Panc1 (cell line): Measurements from ENCODE around the gene GKN1. TPM values are rescaled to one million over a fixed set of nuclear protein-coding genes. Genes with fewer than 3 reads are reported as not detected.
A peak's percentile ranks its signal among the peaks of the same experiment; 100 is the strongest.

ENCODE experiments used
- ATAC-seq: fragments of 200-7000 bp; cut with Tn5 transposase; 2 replicates; pipeline ENCODE4 v1.9.1; 2020; ENCODE audit warnings: mild to moderate bottlenecking, moderate library complexity
- BruUV-seq: library from RNA; stranded (reverse); fragments of 400-500 nt; replicated peaks from 2 replicates; lab custom pipeline; 2021; lab: Mats Ljungman, UMichigan
- CTCF ChIA-PET: fragments of 300-600 bp; sonication (Branson Sonifier 250); formaldehyde crosslinking; loops from one replicate; lab custom pipeline; 2022; ENCODE audit warnings: antibody characterized with exemption; lab: Charles Lee
- POLR2A ChIA-PET: fragments of 300-600 bp; sonication (Branson Sonifier 250); formaldehyde crosslinking; loops from one replicate; lab custom pipeline; 2022; ENCODE audit warnings: antibody characterized with exemption; lab: Charles Lee
- DNase-seq: peaks from one replicate; pipeline ENCODE4 v3.0.0-alpha.2; 2010; ENCODE audit warnings: low read depth, low spot score
- H3K27ac ChIP-seq: 2 replicates; pipeline ENCODE4 v1.5.1; 2011; ENCODE audit warnings: mild to moderate bottlenecking, low read length, inconsistent platforms
- H3K27me3 ChIP-seq: fragments of 200-500 bp; sonication (Bioruptor generic); 2 replicates; pipeline ENCODE4 v1.6.0; 2014; ENCODE audit warnings: low read length, inconsistent platforms; ENCODE audit not compliant: control insufficient read depth, insufficient read depth
- H3K36me3 ChIP-seq: fragments of 200-500 bp; sonication (Bioruptor generic); 2 replicates; pipeline ENCODE4 v1.5.1; 2014; ENCODE audit warnings: inconsistent platforms, mild to moderate bottlenecking, low read length, moderate library complexity; ENCODE audit not compliant: control insufficient read depth, insufficient read depth
- H3K4me1 ChIP-seq: 2 replicates; pipeline ENCODE4 v1.5.1; 2011; ENCODE audit warnings: inconsistent platforms, mild to moderate bottlenecking, low read length, moderate library complexity; ENCODE audit not compliant: control insufficient read depth, insufficient read depth
- H3K4me3 ChIP-seq, 2 experiments: 2 replicates each; pipeline ENCODE4 v1.5.1; 2011 to 2012; ENCODE audit warnings: low read depth in 2 of 2, low read length in 2 of 2, mild to moderate bottlenecking in 2 of 2, inconsistent platforms in 1 of 2, moderate library complexity in 1 of 2
- H3K9me3 ChIP-seq: fragments of 200-500 bp; sonication (Bioruptor generic); 2 replicates; pipeline ENCODE4 v1.5.1; 2014; ENCODE audit warnings: low read depth, mild to moderate bottlenecking, inconsistent platforms, low read length, moderate library complexity; ENCODE audit not compliant: control insufficient read depth, insufficient read depth
- POLR2AphosphoS5 ChIP-seq: IDR thresholded peaks from 2 replicates; pipeline ENCODE4 v1.6.1; 2012; ENCODE audit warnings: mild to moderate bottlenecking, low read depth, low read length, moderate library complexity
- REST ChIP-seq, 2 experiments: IDR thresholded peaks; 2 replicates each; pipeline ENCODE4 v1.6.1; 2011 to 2012; ENCODE audit warnings: low read depth in 2 of 2, control low read depth in 1 of 2, low read length in 1 of 2, mild to moderate bottlenecking in 1 of 2, moderate library complexity in 1 of 2; ENCODE audit not compliant: insufficient read depth in 1 of 2
- SIN3A ChIP-seq: IDR thresholded peaks from 2 replicates; pipeline ENCODE4 v1.6.1; 2012; ENCODE audit warnings: low read depth, mild to moderate bottlenecking, low read length, moderate library complexity, borderline replicate concordance; ENCODE audit not compliant: insufficient read depth
- TCF7L2 ChIP-seq: IDR thresholded peaks from 2 replicates; pipeline ENCODE4 v1.6.1; 2011; ENCODE audit warnings: mild to moderate bottlenecking, low read depth, low read length, inconsistent platforms
- in situ Hi-C: cut with HindIII; loops from 2 replicates; pipeline ENCODE4 v1.10.0; 2016; ENCODE audit warnings: low sequenced_read_pairs, low pct_unique_long_range_greater_than_20kb
- intact Hi-C: fragments of 100-400 bp; cut with micrococcal nuclease; formaldehyde crosslinking; loops from one replicate; pipeline ENCODE4 v1.10.0; 2022; ENCODE audit not compliant: unreplicated experiment
- total RNA-seq: library from RNA; stranded (reverse); gene quantifications from one replicate; pipeline ENCODE4 v1.2.1, GENCODE V29; 2021; ENCODE audit not compliant: unreplicated experiment
- TF ChIP-seq, protein P1 (sequence below): fragments of 450-650 bp; IDR thresholded peaks from 2 replicates; pipeline ENCODE4 v1.5.1; 2017; ENCODE audit warnings: mild to moderate bottlenecking

Gene GKN1
- total RNA-seq, 1 experiment from 2014 or later: not detected

DNA sequence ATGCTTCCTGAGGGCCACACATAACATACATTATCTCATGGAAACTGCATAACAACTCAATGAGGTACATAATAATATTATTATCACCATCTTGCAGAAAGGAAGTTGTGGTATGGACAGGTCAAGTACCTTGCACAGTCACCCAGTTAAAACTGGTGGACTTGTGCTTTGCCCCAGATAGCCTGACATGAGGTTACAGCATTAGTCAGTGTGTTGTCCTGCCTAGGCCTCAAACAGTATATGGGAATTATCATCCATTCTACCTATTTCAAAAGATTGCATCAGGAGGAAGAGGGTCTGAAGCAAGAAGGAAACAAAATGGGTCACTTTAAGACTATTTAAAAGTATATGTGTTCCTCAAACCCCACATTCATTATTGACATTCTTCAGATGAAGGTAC is 33.2 kb downstream of the GKN1 start:
- TF ChIP-seq SIN3A (no peak), REST (IDR thresholded peaks at IDR 0.05; ENCODE audit: insufficient read depth in 1 of 2, low read depth in 2 of 2, low read length in 1 of 2) (no peak), POLR2AphosphoS5 (no peak), TCF7L2 (no peak)
- TF ChIP-seq, protein P1, sequence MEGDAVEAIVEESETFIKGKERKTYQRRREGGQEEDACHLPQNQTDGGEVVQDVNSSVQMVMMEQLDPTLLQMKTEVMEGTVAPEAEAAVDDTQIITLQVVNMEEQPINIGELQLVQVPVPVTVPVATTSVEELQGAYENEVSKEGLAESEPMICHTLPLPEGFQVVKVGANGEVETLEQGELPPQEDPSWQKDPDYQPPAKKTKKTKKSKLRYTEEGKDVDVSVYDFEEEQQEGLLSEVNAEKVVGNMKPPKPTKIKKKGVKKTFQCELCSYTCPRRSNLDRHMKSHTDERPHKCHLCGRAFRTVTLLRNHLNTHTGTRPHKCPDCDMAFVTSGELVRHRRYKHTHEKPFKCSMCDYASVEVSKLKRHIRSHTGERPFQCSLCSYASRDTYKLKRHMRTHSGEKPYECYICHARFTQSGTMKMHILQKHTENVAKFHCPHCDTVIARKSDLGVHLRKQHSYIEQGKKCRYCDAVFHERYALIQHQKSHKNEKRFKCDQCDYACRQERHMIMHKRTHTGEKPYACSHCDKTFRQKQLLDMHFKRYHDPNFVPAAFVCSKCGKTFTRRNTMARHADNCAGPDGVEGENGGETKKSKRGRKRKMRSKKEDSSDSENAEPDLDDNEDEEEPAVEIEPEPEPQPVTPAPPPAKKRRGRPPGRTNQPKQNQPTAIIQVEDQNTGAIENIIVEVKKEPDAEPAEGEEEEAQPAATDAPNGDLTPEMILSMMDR: no peak
- intact Hi-C loops: no loop called here
- CTCF ChIA-PET: no interaction called here

GRCh38 chr2:69010437-69011194 is 36.2 kb downstream of the GKN1 start:
- intact Hi-C loops: loop anchor here (10.0 kb wide), 1 partner anchor 66 kb away; no protein-coding TSS in a partner anchor
- peak overlapping the region; percentile 96; the same call in 1 of the 2 replicates for H3K27ac ChIP-seq
- no peaks in the 10 kb centered on the region for H3K27me3 ChIP-seq
- ChIA-PET POLR2A (interaction anchor here (0.6 kb wide), 1 partner anchor 1145 kb away, joined by 4 read pairs; no protein-coding TSS in a partner anchor), CTCF (interaction anchor here (1.1 kb wide), 1 partner anchor 49 kb away, joined by 3 read pairs; no protein-coding TSS in a partner anchor)
- H3K4me3 ChIP-seq: no peak overlapping the region
- in situ Hi-C loops: no loop called here
- no peaks in the 10 kb centered on the region; the same call in 1 of the 2 replicates for H3K36me3 ChIP-seq
- TF ChIP-seq POLR2AphosphoS5 (no peak), SIN3A (no peak), TCF7L2 (no peak), REST (IDR thresholded peaks at IDR 0.05; ENCODE audit: insufficient read depth in 1 of 2, low read depth in 2 of 2, low read length in 1 of 2) (no peak)
- TF ChIP-seq, protein P1: no peak
- BruUV-seq: no TSS peak
- no peak for ATAC-seq
- peaks cover 10% of the 10 kb centered on the region for H3K4me1 ChIP-seq
- H3K9me3 ChIP-seq: no peaks in the 10 kb centered on the region
- no peak for DNase-seq

More for the DNA sequence above, 33.2 kb downstream of the GKN1 start:
- H3K4me3 ChIP-seq: no peak overlapping the region
- H3K4me1 ChIP-seq: peaks cover 6% of the 10 kb centered on the region
- H3K9me3 ChIP-seq: no peaks in the 10 kb centered on the region
- ATAC-seq (no peak), DNase-seq (no peak)
- H3K36me3 ChIP-seq: no peaks in the 10 kb centered on the region
- no peak overlapping the region for H3K27ac ChIP-seq
- POLR2A ChIA-PET: interaction anchor here (0.6 kb wide), 1 partner anchor 392 kb away, joined by 4 read pairs; no protein-coding TSS in a partner anchor
- in situ Hi-C loops: no loop called here
- BruUV-seq: no TSS peak
- H3K27me3 ChIP-seq: no peaks in the 10 kb centered on the region
